ENCODE data around the gene ILKAP.
"Not testable (repeated sequence)": the region's sequence is repeated elsewhere in the genome, so short reads cannot be mapped to it uniquely, and the experiment has no call there.

Gene ILKAP

GRCh38 chr2:238190445-238190844, 13.1 kb downstream of the ILKAP start:
- no peak for DNase-seq

GRCh38 chr2:238187618-238188548, 15.6 kb downstream of the ILKAP start:
- DNase-seq: no peak

- DNase-seq: no peak
Observed at GRCh38 chr2:238183821-238184220, 19.7 kb downstream of the ILKAP start.

GRCh38 chr2:238182362-238182761, 21.1 kb downstream of the ILKAP start:
- DNase-seq: no peak

- DNase-seq: no peak
Observed at GRCh38 chr2:238180554-238180953, 22.9 kb downstream of the ILKAP start.

- DNase-seq: no peak
Observed at GRCh38 chr2:238176613-238177012, 26.9 kb downstream of the ILKAP start.

GRCh38 chr2:238174701-238175100, 28.8 kb downstream of the ILKAP start:
- no peak for DNase-seq

GRCh38 chr2:238174291-238174690, 29.2 kb downstream of the ILKAP start:
- no peak for DNase-seq

- DNase-seq: no peak
Observed at GRCh38 chr2:238173692-238174091, 29.8 kb downstream of the ILKAP start.

GRCh38 chr2:238172439-238172838, 31.1 kb downstream of the ILKAP start:
- DNase-seq: no peak

- DNase-seq: no peak
Observed at GRCh38 chr2:238171575-238172187, 31.8 kb downstream of the ILKAP start.

GRCh38 chr2:238171072-238171431, 32.4 kb downstream of the ILKAP start:
- not testable (repeated sequence) for DNase-seq

GRCh38 chr2:238170386-238171071, 33.0 kb downstream of the ILKAP start:
- no peak for DNase-seq

GRCh38 chr2:238169708-238170251, 33.7 kb downstream of the ILKAP start:
- DNase-seq: no peak

GRCh38 chr2:238169048-238169707, 34.3 kb downstream of the ILKAP start:
- no peak for DNase-seq

GRCh38 chr2:238168196-238169047, 35.1 kb downstream of the ILKAP start:
- DNase-seq: no peak

- DNase-seq: no peak
Observed at GRCh38 chr2:238167761-238168160, 35.7 kb downstream of the ILKAP start.

GRCh38 chr2:238167344-238167715, 36.2 kb downstream of the ILKAP start:
- DNase-seq: no peak

- DNase-seq: no peak
Observed at GRCh38 chr2:238166391-238167343, 36.8 kb downstream of the ILKAP start.

- DNase-seq: no peak
Observed at GRCh38 chr2:238165288-238165921, 38.1 kb downstream of the ILKAP start.

All from Kasumi-1 (cell line).